GM10847 (cell line): ENCODE measurements around the gene SREBF2.

Experiments used
- POLR2A ChIP-seq: IDR thresholded peaks from 2 replicates; pipeline ENCODE4 v1.6.1; 2011; ENCODE audit not compliant: insufficient read length; ENCODE audit errors: extremely low read depth

The SREBF2 gene

DNA sequence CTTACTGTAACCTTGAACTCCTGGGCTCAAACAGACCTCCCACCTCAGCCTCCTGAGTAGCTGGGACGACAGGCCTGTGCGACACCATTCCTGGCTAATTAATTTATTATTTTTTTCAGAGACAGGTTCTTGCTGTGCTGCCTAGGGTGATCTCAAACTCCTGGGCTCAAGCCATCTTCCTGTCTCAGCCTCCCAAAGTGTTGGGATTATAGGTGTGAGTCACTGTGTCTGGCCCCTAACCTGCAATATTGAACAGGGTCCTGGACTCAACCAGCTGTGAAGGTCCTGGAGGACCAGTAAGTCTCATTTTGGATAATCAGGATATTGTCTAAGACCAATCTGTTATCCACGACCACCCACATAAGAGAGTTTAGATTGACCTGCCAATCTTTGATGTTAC, 17.2 kb upstream of the SREBF2 start:
- no peak for TF ChIP-seq POLR2A

DNA sequence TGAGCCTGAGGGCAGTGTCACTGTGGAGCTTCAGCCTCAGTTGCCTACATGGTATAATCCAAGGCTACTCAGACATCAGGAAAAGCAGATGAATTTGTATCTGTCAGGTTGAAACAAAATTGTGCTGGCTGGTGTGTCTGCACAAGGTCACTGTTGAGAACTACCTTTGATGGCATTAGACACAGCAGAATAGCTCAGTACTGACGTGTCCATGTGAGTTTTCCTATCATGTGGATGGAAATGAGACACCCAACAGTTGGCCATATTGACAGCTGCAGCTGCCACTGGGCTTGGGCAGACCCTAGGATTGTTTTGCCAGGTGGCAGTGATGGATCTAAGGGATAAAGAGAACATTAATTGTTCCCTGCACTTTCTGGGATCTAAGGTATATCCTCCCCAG, 16.7 kb upstream of the SREBF2 start:
- TF ChIP-seq POLR2A, result no peak

GRCh38 chr22:41816871-41817270, 16.0 kb upstream of the SREBF2 start:
- TF ChIP-seq POLR2A, result no peak

DNA sequence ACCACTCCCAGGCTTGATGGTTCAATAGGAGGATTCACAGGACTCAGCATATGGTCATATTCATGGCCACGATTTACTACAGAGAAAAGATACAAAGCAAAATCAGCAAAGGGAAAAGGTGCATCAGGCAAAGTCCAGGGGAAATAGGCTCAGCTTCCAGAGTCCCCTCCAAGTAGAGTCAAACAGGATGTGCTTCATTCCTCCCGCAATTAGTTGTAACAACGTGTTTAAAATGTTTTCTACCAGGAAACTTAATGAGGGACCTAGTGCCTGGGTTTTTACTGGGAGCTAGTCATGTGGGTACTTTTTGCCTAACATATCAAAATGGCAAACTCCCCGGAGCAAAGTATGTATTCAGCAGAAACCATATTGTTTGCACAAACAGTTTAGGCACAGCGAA, 14.9 kb upstream of the SREBF2 start:
- no peak for TF ChIP-seq POLR2A

GRCh38 chr22:41818596-41818995, 14.3 kb upstream of the SREBF2 start:
- no peak for TF ChIP-seq POLR2A

- no peak for TF ChIP-seq POLR2A
These were observed 13.6 kb upstream of the SREBF2 start for GRCh38 chr22:41819257-41819656.

- TF ChIP-seq POLR2A, result no peak
These were observed 12.5 kb upstream of the SREBF2 start for GRCh38 chr22:41820447-41820846.

GRCh38 chr22:41821471-41822316, 11.2 kb upstream of the SREBF2 start:
- no peak for TF ChIP-seq POLR2A

DNA sequence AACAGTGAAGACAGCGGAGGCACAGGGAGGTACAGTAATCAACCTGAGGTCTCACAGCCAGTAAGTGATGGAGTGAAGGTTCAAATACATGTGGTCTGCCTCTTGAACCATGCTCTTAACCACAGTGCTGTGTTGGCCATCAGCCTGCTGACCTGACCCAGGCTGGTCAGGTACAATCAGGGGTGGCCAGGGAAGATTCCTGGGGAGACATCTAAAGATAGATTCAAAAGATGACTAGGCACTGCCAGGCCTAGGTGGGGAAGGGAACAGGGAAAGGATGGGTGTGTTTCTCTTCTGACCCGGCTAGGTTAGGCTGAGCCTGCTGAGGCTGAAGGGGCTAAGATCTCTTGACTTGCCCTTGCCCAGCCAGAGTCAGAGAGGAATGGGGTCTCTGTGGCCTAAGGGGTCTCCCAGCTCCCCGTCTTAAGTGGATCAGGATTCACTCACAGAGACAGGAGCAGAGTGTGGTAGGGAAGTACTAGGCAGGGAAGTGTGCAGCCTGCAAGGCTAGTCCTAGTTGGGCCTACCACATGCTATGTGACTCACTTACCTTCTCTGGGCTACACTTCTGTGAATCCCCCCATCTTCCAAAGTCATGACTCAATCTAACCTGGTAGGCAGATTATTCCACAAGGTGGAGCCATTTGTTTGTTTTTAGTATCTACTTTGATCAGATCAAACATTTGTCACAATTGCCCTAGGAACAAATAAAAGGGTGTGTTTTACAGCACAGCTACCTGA, 10.4 kb upstream of the SREBF2 start:
- no peak for TF ChIP-seq POLR2A

- TF ChIP-seq POLR2A, result no peak
These were observed 9.1 kb upstream of the SREBF2 start for GRCh38 chr22:41823797-41824196.

GRCh38 chr22:41825376-41825775, 7.5 kb upstream of the SREBF2 start:
- no peak for TF ChIP-seq POLR2A

DNA sequence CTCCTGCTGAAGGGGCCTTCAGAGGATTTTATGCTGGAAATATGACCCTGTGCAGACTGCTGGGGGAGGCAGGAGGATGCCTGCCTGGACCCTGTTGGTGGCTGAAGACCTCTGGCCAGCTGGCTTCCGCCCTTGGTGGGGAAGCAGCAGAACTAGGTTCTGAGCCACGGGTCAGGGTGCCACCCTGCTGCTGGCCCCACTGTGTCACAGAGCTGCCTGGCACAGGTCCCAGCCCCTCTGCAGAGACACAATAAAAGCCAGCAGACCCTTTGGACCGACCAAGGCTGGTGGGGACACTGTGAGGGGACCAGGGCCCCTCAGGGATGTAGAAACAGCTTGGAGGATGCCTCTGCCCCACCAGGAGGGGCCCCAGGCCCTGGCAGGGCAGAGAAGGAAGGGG, 6.9 kb upstream of the SREBF2 start:
- no peak for TF ChIP-seq POLR2A

- no peak for TF ChIP-seq POLR2A
These were observed 6.2 kb upstream of the SREBF2 start for GRCh38 chr22:41826430-41827383.

- no peak for TF ChIP-seq POLR2A
These were observed 5.2 kb upstream of the SREBF2 start for GRCh38 chr22:41827671-41828070.

- no peak for TF ChIP-seq POLR2A
These were observed 4.4 kb upstream of the SREBF2 start for GRCh38 chr22:41828516-41828915.
